Measurements from ENCODE around the gene SOX2.
"Not testable (repeated sequence)": the region's sequence is repeated elsewhere in the genome, so short reads cannot be mapped to it uniquely, and the experiment has no call there.

The SOX2 gene

GRCh38 chr3:181724192-181724965 is 12.7 kb downstream of the SOX2 start:
- DNase-seq, result no peak

DNA sequence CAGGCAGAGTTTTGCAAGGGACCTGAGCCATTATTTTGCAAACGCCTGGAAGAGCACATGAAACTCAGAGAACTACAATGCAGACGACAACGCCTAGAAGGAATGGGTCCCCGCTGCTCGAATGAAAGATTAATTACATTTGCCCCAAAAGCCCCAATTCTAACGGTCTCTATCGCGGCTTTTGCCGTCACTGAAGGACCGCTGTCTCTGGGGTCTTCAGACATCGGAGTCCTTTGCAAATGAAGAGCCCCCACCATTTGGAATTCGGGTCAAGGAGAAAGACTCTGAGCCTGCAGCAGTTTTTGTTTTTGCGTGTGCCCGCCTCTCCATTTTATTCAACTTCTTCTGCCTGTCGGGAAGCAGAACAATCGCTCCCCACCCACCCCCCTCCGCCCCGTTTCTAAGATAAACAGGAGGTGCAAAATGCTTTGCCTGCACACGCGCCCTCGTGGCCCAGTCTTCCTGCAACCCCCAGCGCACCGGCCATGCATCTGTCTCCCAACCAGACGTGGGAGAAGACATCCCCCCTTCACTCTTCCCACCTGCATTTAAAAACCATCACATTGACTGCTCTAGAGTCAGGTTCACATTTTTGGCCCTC is 13.5 kb downstream of the SOX2 start:
- DNase-seq, result no peak

DNA sequence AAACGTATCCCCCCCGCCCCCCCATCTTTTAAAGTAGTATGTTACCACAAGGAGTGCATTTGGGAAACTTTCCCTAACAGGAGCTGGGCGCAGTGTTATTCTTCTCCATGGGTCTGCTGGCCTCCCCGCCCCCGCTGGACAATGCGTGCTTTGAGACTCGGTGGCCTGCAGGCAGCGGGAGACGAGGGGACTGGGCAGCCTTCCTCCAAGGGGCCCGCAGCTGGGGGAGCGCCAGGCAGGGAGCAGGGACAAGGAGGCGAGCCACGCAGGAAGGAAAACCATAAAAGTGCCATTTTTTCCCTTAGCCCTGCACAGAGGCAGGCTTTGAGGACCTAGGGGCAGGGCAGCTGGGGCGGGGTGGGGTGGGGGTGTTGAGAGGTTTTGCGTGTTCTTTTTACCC is 14.1 kb downstream of the SOX2 start:
- DNase-seq, result no peak

DNA sequence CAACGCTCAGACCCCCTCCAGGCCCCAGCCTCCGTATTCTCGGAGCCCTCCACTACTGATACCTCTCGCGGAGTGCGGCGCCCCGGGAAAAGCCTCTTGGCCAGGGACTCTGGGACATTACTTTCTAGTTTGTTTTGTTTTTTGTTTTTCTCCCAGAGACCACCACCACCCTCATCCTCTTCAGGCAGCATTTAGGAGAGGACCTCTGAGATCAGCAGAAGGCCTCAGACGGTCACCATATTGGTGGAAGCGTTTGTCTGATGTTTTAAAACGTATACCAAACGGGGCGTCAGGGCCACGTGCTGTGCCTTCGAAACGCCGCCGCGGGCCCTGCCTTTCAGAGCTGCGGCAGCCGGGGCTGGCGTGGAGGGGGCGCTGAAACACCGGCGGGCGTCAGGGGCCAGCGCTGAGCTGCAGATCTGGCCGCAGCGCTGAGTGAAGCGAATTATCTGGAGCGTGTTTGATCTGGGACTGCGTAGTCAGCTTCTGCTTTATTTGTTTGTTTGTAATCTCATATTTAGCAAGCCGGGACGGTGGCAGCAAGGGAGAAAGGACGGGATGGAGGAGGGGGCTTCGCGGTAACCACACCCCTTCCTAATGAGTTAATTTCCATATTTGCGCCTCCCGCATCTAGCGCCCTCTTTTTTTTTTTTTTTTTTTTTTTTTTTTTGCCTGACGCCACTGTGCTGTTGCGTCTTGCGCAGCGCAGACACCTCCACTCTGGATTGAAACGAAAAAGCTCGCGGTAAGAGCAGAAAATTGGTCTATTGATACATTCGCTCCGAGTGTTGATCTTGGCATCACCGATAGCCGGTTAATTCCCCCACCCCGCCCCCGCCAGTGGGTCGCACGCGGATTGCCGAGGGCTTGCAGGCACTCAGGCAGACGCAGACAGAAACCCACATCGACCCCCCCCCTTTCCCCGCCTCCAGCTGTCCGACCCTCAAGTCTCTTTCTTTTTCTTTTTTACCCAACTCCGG is 14.9 kb downstream of the SOX2 start:
- no peak for DNase-seq

DNA sequence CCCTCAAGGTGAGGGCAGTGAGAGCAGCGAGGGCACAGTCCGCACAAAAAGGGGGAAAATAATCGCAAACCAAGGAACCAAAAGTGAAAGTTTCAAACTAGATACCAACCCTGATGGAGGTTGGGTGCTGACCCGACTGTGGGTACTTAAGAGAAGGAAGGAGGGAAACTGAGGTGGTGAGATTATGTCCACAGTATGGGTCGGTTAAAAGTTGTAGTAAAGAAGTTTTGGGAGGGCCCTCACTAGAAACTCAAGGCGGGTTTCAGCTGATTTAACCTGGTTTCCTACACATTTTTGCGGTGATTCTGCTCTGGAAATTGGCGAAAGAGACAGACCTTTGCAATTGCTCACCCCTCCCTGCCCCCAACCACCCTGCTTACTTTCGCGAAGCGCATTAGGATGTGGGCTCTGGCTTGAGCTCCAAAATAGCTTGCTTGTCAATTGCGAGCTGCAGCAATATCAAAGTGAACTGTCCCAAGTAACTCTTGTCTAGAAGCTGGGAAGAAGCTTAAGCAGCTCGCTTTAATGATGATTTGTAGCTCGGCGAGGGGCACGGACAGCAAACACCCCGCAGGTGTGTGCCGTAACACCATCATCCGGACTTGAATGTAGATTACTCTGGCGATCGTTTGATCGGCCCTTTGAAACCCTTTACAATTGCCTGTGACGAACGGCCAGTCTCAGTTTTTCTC is 15.8 kb downstream of the SOX2 start:
- no peak for DNase-seq

DNA sequence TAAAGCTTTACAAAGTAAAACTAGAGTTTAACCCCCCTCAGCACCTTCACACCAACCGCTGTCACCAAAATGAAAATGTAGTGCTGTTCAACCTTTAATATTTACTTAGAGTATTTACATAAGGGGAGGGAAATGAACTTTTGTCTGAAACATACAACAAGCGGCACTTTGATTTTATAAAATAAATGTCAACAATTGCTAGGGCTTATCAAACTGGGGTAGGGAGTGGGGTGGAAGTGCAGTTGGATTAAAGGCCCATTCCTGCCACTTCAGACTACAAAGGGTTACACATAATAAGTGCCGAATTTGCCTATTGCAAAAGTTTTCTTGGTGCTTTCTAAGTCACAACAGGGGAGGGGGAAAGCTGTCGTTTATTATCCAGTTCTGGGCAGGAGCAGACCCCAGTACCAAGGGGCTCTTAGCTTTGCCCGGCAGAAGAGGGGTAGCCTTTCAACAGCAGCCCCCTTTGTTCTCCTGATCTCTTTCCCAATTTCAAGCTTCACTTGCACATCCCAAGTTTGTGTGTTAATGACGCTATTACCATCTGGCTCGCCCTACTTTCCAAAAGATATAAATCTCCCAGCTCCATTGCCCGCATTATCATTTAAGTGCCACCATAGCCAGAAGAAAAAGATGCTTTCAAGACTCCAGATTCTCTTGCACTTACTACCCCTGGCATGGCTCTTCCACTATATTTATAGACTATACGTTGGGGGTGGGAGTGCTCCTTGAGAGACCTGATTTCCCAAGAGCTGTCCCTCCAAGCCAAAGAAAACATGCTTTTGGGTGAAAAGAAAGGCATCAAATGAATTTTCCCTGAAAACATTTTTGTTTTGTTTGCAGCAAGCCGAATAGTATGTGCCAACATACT is 17.0 kb downstream of the SOX2 start:
- no peak for DNase-seq

DNA sequence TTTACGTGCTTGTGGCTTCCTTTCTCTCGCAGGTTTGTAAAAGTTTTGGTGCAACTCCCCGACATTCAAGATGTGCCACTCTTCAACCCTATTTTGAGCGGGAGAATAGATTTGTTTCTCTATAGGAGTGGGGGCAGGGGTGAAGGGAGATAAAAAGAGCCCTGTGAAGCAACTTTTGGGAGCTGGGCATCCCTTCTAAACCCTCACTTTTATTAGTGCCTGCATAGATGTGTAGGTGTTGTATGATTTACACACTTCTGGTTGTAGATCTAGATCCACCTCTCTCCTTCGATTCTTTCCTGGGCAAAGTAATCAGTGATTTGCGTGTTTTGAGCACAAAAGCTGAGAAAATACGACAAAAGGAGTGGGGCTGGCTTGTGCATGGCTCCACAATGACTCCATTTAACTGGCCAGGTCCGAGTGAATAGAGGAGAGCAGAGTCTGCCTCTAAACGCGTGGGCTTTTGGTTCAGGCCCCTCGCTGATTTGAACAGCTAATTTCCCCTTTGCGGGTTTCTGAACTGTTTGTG is 17.7 kb downstream of the SOX2 start:
- DNase-seq, result no peak

- DNase-seq, result no peak
These were observed 18.6 kb downstream of the SOX2 start for GRCh38 chr3:181730316-181730715.

GRCh38 chr3:181730934-181731333 is 19.2 kb downstream of the SOX2 start:
- no peak for DNase-seq

DNA sequence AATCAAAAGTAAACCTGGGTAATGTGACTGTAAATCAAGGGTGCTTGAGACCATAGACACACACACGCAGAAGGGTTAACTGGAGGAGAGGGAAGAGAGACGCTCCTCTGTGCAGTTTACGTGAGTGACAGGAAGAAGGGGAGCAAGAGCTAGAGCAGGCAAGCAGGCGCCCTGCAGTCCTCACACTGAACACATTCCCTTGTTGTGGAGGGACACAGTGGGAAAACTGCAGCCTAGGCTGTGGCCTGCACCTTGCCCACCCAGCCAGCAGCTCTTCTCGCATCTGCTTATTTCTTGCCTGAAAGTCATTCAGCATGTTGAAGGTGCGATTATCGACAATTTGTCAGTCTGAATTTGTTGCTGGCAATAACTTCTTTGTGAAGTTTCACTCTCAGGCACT is 24.2 kb downstream of the SOX2 start:
- DNase-seq, result no peak

- no peak for DNase-seq
These were observed 26.8 kb downstream of the SOX2 start for GRCh38 chr3:181738551-181738950.

DNA sequence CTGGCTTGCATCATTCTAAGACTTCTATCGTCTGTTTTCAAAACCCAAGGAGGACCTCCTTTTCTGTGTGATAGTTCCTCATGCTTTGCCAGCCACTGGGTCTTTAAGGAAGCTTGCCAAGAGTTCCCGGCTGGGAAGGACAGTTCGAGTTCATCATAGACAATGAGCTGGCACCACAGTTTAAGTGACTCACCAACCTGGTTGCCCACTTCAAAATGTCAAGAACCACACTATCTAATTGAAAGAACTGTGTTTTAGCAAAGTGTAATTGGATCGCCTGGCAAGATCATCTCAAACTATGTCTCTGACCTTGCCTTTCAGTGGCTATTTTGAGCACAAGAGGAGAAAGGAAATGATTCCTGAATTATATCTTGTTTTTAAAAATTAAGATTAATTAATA is 27.9 kb downstream of the SOX2 start:
- no peak for DNase-seq

- no peak for DNase-seq
These were observed 29.7 kb downstream of the SOX2 start for GRCh38 chr3:181741417-181741816.

GRCh38 chr3:181752202-181752671 is 40.5 kb downstream of the SOX2 start:
- DNase-seq, result no peak

- DNase-seq, result no peak
These were observed 41.7 kb downstream of the SOX2 start for GRCh38 chr3:181753391-181753790.

DNA sequence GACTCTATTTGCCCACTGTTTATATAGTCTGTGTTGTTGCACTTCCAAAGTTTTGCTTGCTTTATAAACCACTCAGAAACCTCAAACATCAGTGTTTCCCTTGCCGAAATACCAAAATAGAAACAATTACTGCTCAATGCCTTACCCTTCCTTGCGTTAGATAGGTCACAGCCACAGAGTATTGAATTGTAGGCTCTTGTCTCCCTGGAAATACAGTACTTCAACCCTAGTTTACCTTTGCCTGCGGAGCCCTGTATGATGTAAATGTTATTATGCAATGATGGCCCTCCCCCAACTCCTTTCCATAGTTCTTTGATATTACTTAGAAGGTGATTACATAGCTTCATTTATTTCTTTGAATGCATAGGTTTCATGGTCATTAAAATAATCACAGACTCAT is 44.2 kb downstream of the SOX2 start:
- no peak for DNase-seq

DNA sequence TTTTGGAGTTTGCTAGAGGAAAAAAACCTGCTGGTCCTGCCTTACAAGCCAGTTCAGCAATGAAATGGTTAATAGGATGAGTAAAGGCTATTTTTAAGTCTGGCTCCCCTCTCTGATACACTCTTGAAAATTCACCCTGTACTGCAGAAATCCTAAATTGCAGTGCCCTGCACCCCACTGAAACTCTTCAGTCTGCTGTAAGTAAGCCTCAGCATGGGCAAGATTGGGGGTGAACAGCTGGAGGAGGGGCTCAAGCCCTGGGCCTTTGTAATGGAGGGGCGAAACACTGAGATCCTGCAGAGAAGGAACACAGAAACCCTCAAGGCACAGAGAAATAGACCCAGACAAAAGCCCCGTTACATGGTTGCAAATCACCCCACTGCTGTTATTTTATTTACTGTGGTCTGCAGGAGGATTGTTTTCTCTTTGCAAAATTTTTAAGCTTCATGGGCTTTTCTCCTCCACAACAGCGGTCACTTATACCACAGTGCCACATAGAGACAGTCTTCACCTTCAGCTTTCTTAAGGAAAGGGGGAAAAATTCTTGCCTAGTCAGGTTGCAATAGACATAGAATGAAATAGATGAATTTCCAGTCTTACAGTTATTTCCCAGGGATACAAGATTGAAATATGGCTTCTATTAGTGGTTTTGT is 45.0 kb downstream of the SOX2 start:
- DNase-seq, result no peak

DNA sequence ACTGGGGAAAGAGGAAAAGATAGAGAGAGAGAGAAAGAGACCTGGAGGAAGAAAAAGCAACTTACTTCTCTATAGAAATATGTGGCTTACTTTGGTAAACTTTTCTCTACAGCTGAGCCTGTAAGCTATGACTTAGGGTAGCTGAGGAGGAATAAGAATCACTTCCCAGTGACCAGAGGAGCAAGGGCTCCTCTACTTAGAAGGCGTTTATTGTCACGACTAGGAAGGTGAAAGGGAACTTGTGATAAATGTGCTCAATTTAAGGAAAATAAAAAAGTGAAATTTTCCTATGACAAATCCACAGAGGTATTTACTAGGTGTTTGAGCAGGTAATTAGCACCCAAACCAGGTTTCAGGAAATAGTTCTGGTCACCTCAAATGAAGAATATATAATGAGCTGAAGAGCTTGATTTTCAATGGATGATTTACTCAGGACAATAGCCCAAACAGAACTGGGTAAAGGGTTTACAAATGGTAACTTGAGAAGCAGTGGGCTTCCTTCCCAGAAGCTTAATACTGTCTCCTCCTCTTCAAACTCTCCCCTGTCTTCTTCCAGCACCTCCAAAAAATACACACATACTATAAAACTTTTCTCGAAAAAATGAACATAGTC is 46.1 kb downstream of the SOX2 start:
- no peak for DNase-seq

GRCh38 chr3:181761906-181762305 is 50.2 kb downstream of the SOX2 start:
- DNase-seq, result no peak

DNA sequence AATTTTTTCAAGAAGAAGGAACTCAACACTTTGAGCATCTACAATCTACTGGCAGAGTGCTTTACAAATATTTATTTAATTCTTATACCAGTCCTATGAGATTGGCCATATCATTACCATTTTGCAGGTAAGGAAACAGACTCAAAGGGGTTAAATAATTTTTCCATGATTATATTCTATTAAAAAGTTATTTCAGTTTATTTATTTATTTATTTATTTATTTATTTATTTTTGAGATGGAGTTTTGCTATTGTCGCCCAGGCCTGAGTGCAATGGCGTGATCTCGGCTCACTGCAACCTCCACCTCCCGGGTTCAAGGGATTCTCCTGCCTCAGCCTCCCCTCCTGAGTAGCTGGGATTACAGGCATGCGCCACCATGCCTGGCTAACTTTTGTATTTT is 52.3 kb downstream of the SOX2 start:
- not testable (repeated sequence) for DNase-seq

All from activated gamma-delta T cell treated with Interleukin-2 at 50 U/mL for 16 hours (primary cell).